ENCODE measurements around the gene ATXN1. TPM values are rescaled to one million over a fixed set of nuclear protein-coding genes. Genes with fewer than 3 reads are reported as not detected.
A peak's percentile ranks its signal among the peaks of the same experiment; 100 is the strongest.

Gene ATXN1
- total RNA-seq, 1 experiment from 2014 or later, result 25.6 TPM

GRCh38 chr6:16761471-16762267, 409 bp upstream of the ATXN1 start:
- ChIA-PET POLR2A (ENCODE audit: low non-redundant PET) (interaction anchor here (0.6 to 0.7 kb wide), 3 partner anchors 38 to 616 kb away, joined by 3 to 8 read pairs (median 3); no protein-coding TSS in a partner anchor), CTCF (interaction anchor here (0.6 to 3.1 kb wide), 14 partner anchors 9 to 475 kb away, joined by 3 to 13 read pairs (median 5); no protein-coding TSS in a partner anchor)
- Histone ChIP-seq H3K27ac (ENCODE audit: low read depth, low read length, poor library complexity, severe bottlenecking) (peak overlapping the region; percentile 63), H3K36me3 (ENCODE audit: insufficient read depth, low read length, poor library complexity, severe bottlenecking) (no peaks in the 10 kb centered on the region), H3K4me3 (ENCODE audit: low read depth, low read length, poor library complexity, severe bottlenecking) (peak overlapping the region; percentile 88), H3K27me3 (replicated peaks; ENCODE audit: insufficient read depth, low read depth, low read length, poor library complexity) (no peaks in the 10 kb centered on the region), H3K9me3 (ENCODE audit: low read depth, low read length, poor library complexity, severe bottlenecking) (no peaks in the 10 kb centered on the region), H3K4me1 (ENCODE audit: insufficient read depth, low read length, poor library complexity, severe bottlenecking) (peaks cover 42% of the 10 kb centered on the region)
- TF ChIP-seq EZH2 (IDR thresholded peaks at IDR 0.05; ENCODE audit: borderline replicate concordance, low read depth, low read length, poor library complexity, severe bottlenecking), result no peak
- peak; percentile 39; the same call in 1 of the 2 replicates for TF ChIP-seq CTCF (conservative IDR thresholded peaks at IDR 0.05; ENCODE audit: low read depth, low read length)
- DNase-seq (ENCODE audit: low spot score), result peak; percentile 96
- intact Hi-C loops (cut with micrococcal nuclease; ENCODE audit: unreplicated experiment), result loop anchor here (2.0 to 10.0 kb wide), 5 partner anchors 49 to 429 kb away; no protein-coding TSS in a partner anchor
- BruUV-seq (replicated peaks), result no TSS peak

- no peaks in the 10 kb centered on the region for H3K36me3 ChIP-seq (ENCODE audit: insufficient read depth, low read length, poor library complexity, severe bottlenecking)
- ChIA-PET CTCF (interaction anchor here (1.0 kb wide), 1 partner anchor 327 kb away, joined by 8 read pairs; no protein-coding TSS in a partner anchor), POLR2A (ENCODE audit: low non-redundant PET) (no interaction called here)
- intact Hi-C loops (cut with micrococcal nuclease; ENCODE audit: unreplicated experiment), result loop anchor here (5.0 to 10.0 kb wide), 4 partner anchors 48 to 348 kb away; no protein-coding TSS in a partner anchor
- H3K27ac ChIP-seq (ENCODE audit: low read depth, low read length, poor library complexity, severe bottlenecking), result peak overlapping the region; percentile 83
- TF ChIP-seq CTCF (conservative IDR thresholded peaks at IDR 0.05; ENCODE audit: low read depth, low read length), result no peak
- no peaks in the 10 kb centered on the region for H3K9me3 ChIP-seq (ENCODE audit: low read depth, low read length, poor library complexity, severe bottlenecking)
- peak; percentile 88 for DNase-seq (ENCODE audit: low spot score)
- H3K27me3 ChIP-seq (replicated peaks; ENCODE audit: insufficient read depth, low read depth, low read length, poor library complexity), result no peaks in the 10 kb centered on the region
- H3K4me1 ChIP-seq (ENCODE audit: insufficient read depth, low read length, poor library complexity, severe bottlenecking), result peaks cover 40% of the 10 kb centered on the region
- no TSS peak for BruUV-seq (replicated peaks)
- H3K4me3 ChIP-seq (ENCODE audit: low read depth, low read length, poor library complexity, severe bottlenecking), result peak overlapping the region; percentile 88
Observed at GRCh38 chr6:16759646-16760515, 1.4 kb downstream of the ATXN1 start.

GRCh38 chr6:16759181-16759645, 2.0 kb downstream of the ATXN1 start:
- no peaks in the 10 kb centered on the region for H3K36me3 ChIP-seq (ENCODE audit: insufficient read depth, low read length, poor library complexity, severe bottlenecking)
- H3K4me3 ChIP-seq (ENCODE audit: low read depth, low read length, poor library complexity, severe bottlenecking), result peak overlapping the region; percentile 88
- no peaks in the 10 kb centered on the region for H3K9me3 ChIP-seq (ENCODE audit: low read depth, low read length, poor library complexity, severe bottlenecking)
- TSS peak; percentile 32 for BruUV-seq (replicated peaks)
- H3K4me1 ChIP-seq (ENCODE audit: insufficient read depth, low read length, poor library complexity, severe bottlenecking), result peaks cover 40% of the 10 kb centered on the region
- ChIA-PET CTCF (interaction anchor here (0.6 to 1.0 kb wide), 2 partner anchors 24 to 328 kb away, joined by 3 to 8 read pairs; no protein-coding TSS in a partner anchor), POLR2A (ENCODE audit: low non-redundant PET) (interaction anchor here (0.6 kb wide), 2 partner anchors 128 to 414 kb away, joined by 11 to 14 read pairs; no protein-coding TSS in a partner anchor)
- no peaks in the 10 kb centered on the region for H3K27me3 ChIP-seq (replicated peaks; ENCODE audit: insufficient read depth, low read depth, low read length, poor library complexity)
- TF ChIP-seq EZH2 (IDR thresholded peaks at IDR 0.05; ENCODE audit: borderline replicate concordance, low read depth, low read length, poor library complexity, severe bottlenecking) (no peak), CTCF (conservative IDR thresholded peaks at IDR 0.05; ENCODE audit: low read depth, low read length) (no peak)
- peak overlapping the region; percentile 83 for H3K27ac ChIP-seq (ENCODE audit: low read depth, low read length, poor library complexity, severe bottlenecking)
- no peak for DNase-seq (ENCODE audit: low spot score)
- intact Hi-C loops (cut with micrococcal nuclease; ENCODE audit: unreplicated experiment), result no loop called here
